GM13977 (cell line): Measurements from ENCODE around the gene ST3GAL5.
"Not testable (repeated sequence)": the region's sequence is repeated elsewhere in the genome, so short reads cannot be mapped to it uniquely, and the experiment has no call there.

Experiments
- DNase-seq: peaks from one replicate; pipeline ENCODE4 v3.0.0; 2012; ENCODE audit warnings: low spot score
- CTCF ChIP-seq: IDR thresholded peaks from 2 replicates; pipeline ENCODE4 v1.5.1; 2012; ENCODE audit warnings: mild to moderate bottlenecking, control low read depth; ENCODE audit not compliant: insufficient read depth; ENCODE audit errors: extremely low read depth, missing control alignments
- in situ Hi-C: fragments of 300-500 bp; cut with MboI; formaldehyde crosslinking; loops from one replicate; pipeline ENCODE4 v1.12.0; 2022; ENCODE audit warnings: low sequenced_read_pairs, low pct_unique_long_range_greater_than_20kb, mixed read lengths, inconsistent platforms; ENCODE audit not compliant: unreplicated experiment

The ST3GAL5 gene

DNA sequence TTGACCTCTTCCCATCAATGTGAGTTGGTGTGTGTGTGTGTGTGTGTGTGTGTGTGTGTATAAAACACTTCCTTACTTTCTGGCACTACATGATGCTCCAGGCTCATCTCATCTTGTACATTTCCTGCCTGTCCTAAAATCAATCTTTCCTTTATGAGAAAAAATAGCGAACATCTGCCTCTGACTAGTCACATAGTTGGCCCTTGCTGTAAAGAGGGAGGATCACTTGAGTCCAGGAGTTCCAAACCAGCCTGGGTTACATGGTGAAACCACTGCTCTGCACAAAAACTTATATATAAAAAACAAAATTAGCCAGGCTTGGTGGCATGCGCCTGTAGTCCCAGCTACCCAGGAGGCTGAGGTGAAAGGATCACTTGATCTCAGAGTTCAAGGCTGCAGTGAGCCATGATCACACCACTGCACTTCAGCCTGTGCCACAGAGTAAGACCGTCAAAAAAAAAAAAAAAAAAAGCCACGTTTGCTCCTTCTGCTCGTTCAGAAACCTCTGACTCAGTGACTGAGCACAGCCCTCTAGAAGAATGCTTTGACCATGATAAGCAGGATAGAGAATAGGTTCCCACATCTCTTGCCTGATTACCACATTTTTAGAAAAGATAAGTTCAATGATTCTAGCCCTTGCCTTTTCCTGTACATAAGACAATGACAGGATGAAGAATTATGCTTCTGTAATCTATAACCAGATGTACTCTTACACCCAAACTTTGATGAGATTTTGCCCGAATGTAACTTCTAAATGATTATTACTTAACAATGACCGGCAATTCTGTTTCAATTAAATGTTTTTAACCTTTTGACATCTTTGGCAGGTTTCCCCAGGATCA is 45.2 kb upstream of the ST3GAL5 start:
- in situ Hi-C loops, result no loop called here
- no peak for TF ChIP-seq CTCF

GRCh38 chr2:85931151-85931550 is 42.4 kb upstream of the ST3GAL5 start:
- DNase-seq, in situ Hi-C loops: not testable (repeated sequence)

More for the DNA sequence above, 45.2 kb upstream of the ST3GAL5 start:
- no peak for DNase-seq

DNA sequence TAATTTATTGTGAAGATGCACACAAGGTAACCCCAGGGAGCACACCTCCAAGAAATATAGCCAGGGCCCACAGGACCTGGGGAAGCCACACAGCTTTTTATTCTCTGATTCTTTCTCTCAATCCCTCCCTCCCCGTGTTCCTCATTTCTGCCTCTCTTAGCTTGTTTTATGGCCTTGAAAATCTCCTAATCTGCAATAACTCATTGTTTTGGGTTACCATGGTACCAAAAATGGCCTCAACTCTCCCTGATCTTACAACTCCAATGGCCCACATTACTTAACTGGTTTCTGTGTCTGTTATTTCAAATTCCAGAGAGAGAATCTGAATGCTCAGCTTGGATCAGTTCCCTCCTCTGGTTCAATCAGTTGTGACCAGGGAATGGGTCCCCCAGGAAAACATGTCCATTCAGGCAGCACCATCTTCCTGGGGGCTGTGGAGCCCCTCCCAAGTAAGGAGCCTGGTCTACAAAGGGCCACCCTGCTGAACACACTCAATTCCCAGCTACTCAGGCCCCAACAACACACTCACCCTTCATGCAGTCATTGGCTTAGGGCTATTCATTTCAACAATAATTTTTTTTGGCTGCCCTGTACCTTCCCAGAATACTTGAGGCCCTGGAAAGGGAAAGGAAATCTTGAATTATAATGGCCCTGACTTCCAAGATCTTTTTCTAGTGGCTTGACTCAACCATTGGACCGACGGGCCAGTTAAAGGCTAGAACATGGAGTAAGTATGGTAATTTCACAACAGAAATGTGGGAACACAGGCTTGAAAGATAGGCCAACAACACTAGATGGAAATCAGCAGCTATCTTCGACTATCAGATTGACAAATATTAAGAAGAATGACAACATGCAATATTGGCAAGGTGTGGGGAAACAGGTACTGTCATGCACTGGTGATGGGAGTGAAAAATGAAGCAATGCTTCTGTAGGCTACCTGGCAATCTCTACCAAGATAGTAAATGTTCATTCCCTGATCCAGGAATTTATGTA is 41.6 kb upstream of the ST3GAL5 start:
- in situ Hi-C loops, result no loop called here

GRCh38 chr2:85929096-85930050 is 40.6 kb upstream of the ST3GAL5 start:
- in situ Hi-C loops, result no loop called here
- no peak for TF ChIP-seq CTCF
- DNase-seq, result no peak

More for the DNA sequence above, 41.6 kb upstream of the ST3GAL5 start:
- TF ChIP-seq CTCF, result no peak
- DNase-seq, result no peak

DNA sequence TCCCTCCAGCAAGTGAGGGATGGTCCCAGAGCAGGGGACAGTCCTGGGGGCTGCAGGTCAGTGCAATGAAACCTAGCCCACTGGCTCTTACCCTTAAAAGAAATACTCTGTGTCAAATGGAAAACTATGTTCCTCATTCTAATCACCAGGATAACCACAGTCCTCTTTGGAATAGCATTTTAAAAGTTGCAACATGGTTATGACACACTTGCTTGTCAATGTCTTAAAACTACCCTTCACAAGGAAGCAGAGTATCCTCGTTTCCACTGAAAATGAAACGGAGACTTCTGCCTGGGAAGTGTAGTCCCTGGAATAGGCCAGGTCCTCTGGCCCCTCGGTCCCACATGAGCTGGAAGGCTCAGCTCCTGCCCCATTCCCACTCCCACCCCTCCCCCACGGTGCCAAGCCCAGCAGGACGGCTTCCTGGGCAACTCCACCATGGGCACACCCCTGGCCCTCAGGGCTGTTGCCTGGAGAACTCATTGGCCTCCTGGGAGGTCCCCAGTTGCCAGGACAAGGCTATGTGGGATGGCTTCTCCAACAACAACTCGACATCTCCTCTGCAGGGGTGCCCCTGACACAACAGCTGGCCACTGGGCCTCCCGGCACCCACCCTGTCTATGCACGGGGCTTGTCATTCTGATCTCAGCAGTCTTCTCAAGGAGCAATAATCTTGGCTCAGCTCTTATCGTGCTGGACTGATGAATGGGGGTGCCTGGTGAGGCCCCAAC is 38.3 kb upstream of the ST3GAL5 start:
- in situ Hi-C loops, result no loop called here
- no peak for DNase-seq
- no peak for TF ChIP-seq CTCF

DNA sequence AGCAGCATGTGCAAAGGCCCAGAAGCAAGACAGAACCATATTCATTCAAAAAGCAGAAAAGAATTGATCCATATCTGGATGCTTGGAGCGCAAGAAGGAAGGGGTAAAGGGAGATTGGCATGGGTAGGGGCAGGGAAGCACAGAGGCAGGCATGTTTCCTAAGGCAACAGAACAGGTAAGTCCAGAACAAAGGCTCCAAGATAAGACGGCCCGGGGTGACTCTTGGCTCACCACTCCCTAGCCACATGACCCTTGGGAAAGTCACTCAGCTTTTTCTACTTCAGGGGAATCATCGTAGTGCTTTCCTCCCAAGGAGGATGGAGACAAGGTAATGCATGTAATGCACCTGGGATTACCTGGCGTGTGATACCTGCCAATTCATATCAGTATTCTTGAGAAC is 37.7 kb upstream of the ST3GAL5 start:
- in situ Hi-C loops, result no loop called here
- no peak for DNase-seq
- no peak for TF ChIP-seq CTCF
